SH-SY5Y (cell line): ENCODE measurements around the gene NAT8L.

Source experiments
- GATA2 ChIP-seq: IDR thresholded peaks from 2 replicates; pipeline ENCODE4 v1.6.1; 2011; ENCODE audit warnings: mild to moderate bottlenecking, low read depth, low read length
- GATA3 ChIP-seq: IDR thresholded peaks from 2 replicates; pipeline ENCODE4 v1.6.1; 2011; ENCODE audit warnings: low read depth, mild to moderate bottlenecking, low read length, moderate library complexity

DNA sequence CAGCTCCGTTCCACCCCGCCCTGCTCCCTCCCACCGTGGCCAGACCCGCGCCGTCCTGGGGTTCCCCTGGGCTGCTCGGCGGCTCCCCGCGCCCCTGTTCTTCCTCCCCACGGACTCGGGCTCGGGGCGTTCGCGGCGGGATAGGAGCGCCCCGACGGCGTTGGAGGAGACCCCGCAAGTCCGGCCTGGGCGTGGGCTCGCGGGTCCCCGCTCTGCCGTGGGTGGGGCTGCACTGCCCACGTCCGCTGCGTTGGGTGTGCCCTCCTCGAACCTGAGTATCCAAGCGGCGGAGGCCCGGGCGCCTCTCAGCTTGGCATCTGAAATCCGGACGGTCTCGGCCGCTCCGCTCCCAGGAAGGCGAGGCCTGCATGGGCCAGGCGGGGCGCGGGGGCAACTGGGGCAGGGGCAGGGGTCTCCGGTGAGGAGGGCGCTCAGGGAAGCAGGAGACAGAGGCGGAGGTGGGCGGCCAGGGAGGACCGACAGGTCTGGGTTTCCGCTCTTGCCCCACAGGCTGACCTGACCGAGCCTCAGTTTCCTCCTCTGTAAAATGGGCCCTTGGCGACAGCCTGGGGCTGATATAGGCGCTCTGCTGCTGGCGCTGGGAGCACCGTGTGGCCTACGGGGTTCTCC is 12.0 kb upstream of the NAT8L start:
- TF ChIP-seq GATA2 (no peak), GATA3 (no peak)
